Measurements from ENCODE around the gene CALR3. TPM values are rescaled to one million over a fixed set of nuclear protein-coding genes. Genes with fewer than 3 reads are reported as not detected.
"Not testable (repeated sequence)": the region's sequence is repeated elsewhere in the genome, so short reads cannot be mapped to it uniquely, and the experiment has no call there.

CALR3 gene
- total and polyA plus RNA-seq, 10 of the 15 experiments (the other 5 are each of a cell fraction or from before 2014, with no cell fraction given), result 0.05 to 0.45 (median 0.12) TPM; not detected in 2

DNA sequence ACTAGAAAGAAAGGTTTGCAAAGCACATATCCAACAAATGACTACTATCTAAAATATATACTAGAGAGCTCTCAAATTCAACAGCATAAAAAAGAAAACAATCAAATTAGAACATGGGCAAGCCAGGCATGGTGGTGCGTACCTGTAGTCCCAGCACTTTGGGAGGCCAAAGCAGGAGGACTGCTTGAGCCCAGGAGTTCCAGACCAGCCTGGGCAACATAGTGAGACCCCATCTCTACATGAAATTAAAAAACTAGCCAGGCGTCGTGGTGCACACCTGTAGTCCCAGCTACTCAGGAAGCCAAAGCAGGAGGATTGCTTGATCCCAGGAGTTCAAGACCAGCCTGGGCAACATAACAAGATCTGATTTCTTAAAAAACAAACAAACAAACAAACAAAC is 47.1 kb downstream of the CALR3 start:
- FAIRE-seq, result not testable (repeated sequence)
- peak overlapping the region; percentile 99 for H3K27ac ChIP-seq (ENCODE audit: control insufficient read depth, insufficient read depth)

DNA sequence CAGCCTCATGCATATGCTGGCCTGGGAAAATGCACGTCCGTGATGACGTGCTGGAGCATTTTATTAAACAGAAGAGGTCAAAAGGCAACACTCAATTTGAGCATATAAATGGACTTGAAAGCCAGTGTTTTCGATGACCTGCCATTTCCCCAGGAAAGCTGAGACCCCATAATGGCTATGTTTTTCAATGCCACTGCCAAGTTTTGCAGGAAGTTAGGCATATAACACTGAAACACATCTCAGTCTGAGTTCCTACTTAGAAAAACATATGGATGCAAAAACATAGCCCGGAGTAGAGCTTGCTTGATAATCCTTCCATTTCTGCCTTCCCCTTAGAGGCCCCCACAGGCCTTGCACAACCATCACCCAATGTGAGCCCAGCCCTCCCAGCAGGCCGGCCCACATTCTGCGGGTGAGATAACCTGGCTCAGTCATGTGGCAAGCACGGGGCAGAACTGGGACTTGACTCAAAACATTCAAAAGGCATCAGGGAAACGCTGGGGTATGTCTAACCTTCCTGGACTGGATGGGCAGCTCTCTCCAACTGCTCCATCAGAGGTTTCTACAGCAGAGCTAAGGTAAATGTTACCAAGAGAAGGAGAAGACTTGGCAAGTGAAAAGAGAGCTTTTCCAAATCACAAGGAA is 49.1 kb downstream of the CALR3 start:
- CTCF ChIA-PET, result interaction anchor here (0.7 to 1.3 kb wide), 4 partner anchors 9 to 70 kb away, joined by 3 to 5 read pairs (median 4); no protein-coding TSS in a partner anchor
- intact Hi-C loops (cut with micrococcal nuclease; ENCODE audit: unreplicated experiment), result loop anchor here (5.0 to 10.0 kb wide), 3 partner anchors 98 to 370 kb away; partner anchors contain the start of genes CHERP, RAB8A and TPM4
- H2AFZ ChIP-seq (ENCODE audit: control insufficient read depth, low read depth, low read length), result no peak overlapping the region
- TF ChIP-seq RAD21 (IDR thresholded peaks at IDR 0.05; ENCODE audit: insufficient read depth, low read depth, low read length) (no peak), RAD51 (IDR thresholded peaks at IDR 0.05) (peak; percentile 88), POLR2AphosphoS2 (IDR thresholded peaks at IDR 0.05; ENCODE audit: low read depth, low read length) (0 out of 2 replicates have a peak, but pooled peaks have one; percentile 46), CHD4 (IDR thresholded peaks at IDR 0.05) (no peak), TCF7 (IDR thresholded peaks at IDR 0.05; ENCODE audit: borderline replicate concordance) (no peak), NFXL1 (IDR thresholded peaks at IDR 0.05; ENCODE audit: borderline replicate concordance) (no peak), E2F8 (IDR thresholded peaks at IDR 0.05; ENCODE audit: low read depth, partially characterized antibody) (no peak), MEF2A (IDR thresholded peaks at IDR 0.05; ENCODE audit: insufficient read depth, low read depth, low read length) (no peak), POLR2AphosphoS5 (IDR thresholded peaks at IDR 0.05; ENCODE audit: low read length) (peak; percentile 69), GABPA (IDR thresholded peaks at IDR 0.05; ENCODE audit: low read depth) (no peak), SIN3A (IDR thresholded peaks at IDR 0.05; ENCODE audit: low read depth, low read length) (no peak), YBX1 (IDR thresholded peaks at IDR 0.05) (no peak)

More for the DNA sequence above, 47.1 kb downstream of the CALR3 start:
- ChIA-PET RAD21 (ENCODE audit: unreplicated experiment) (interaction anchor here (2.2 kb wide), 1 partner anchor 22 kb away, joined by 4 read pairs; no protein-coding TSS in a partner anchor), POLR2A (interaction anchor here (1.1 to 2.4 kb wide), 4 partner anchors 9 to 138 kb away, joined by 3 to 8 read pairs (median 4); no protein-coding TSS in a partner anchor), SMC1A (ENCODE audit: uncharacterized antibody, unreplicated experiment) (interaction anchor here (0.8 to 1.8 kb wide), 5 partner anchors 13 to 307 kb away, joined by 3 to 8 read pairs (median 5); no protein-coding TSS in a partner anchor), CTCF (interaction anchor here (0.6 to 1.3 kb wide), 3 partner anchors 20 to 175 kb away, joined by 3 read pairs; no protein-coding TSS in a partner anchor)
- H3K27me3 ChIP-seq (replicated peaks in 1 of 2; ENCODE audit: control insufficient read depth in 2 of 2, insufficient read depth in 2 of 2, low read length in 1 of 2); H3K36me3 ChIP-seq (ENCODE audit: control insufficient read depth in 2 of 2, insufficient read depth in 2 of 2, low read length in 1 of 2); in situ Hi-C loops (cut with MboI); ATAC-seq; H3K9me3 ChIP-seq (replicated peaks; ENCODE audit: control insufficient read depth, insufficient read depth, low read length); H2AFZ ChIP-seq (ENCODE audit: control insufficient read depth, low read depth, low read length); H4K20me1 ChIP-seq (ENCODE audit: control insufficient read depth, insufficient read depth); DNase-seq (ENCODE audit: low read depth, low spot score): not testable (repeated sequence)
- H3K9ac ChIP-seq (ENCODE audit: control insufficient read depth, insufficient read depth, low read length), result peak overlapping the region; percentile 39
- H3K79me2 ChIP-seq (ENCODE audit: control insufficient read depth, insufficient read depth, low read length), result peaks cover 73% of the 10 kb centered on the region
- peak overlapping the region; percentile 18; the same call in 1 of the 2 replicates for H3K4me3 ChIP-seq
- TF ChIP-seq NBN (IDR thresholded peaks at IDR 0.05), result 0 out of 2 replicates have a peak, but pooled peaks have one; percentile 4
- BruUV-seq (replicated peaks), result TSS peak; percentile 48
- WGBS (ENCODE audit: insufficient coverage, insufficient replicate concordance, low lambda C conversion rate, missing lambda C conversion rate), result 46% methylated on average over 3 of the region's 3 CpGs
- peaks cover 72% of the 10 kb centered on the region for H3K4me1 ChIP-seq (ENCODE audit: control insufficient read depth, insufficient read depth, low read length)
- peak overlapping the region; percentile 65 for H3K4me2 ChIP-seq (ENCODE audit: control insufficient read depth, insufficient read depth)
- intact Hi-C loops (cut with micrococcal nuclease; ENCODE audit: unreplicated experiment), result loop anchor here (5.0 to 10.0 kb wide), 3 partner anchors 96 to 372 kb away; partner anchors contain the start of genes CHERP, RAB8A and TPM4

More for the DNA sequence above, 49.1 kb downstream of the CALR3 start:
- peak overlapping the region; percentile 79 for H3K4me2 ChIP-seq (ENCODE audit: control insufficient read depth, insufficient read depth)
- H3K27ac ChIP-seq (ENCODE audit: control insufficient read depth, insufficient read depth), result peak overlapping the region; percentile 99
- DNase-seq (ENCODE audit: low read depth, low spot score) (peak; percentile 70), ATAC-seq (peak; percentile 71), FAIRE-seq (peak; percentile 31)
- BruUV-seq (replicated peaks), result no TSS peak
- peak overlapping the region; percentile 12; the same call in 1 of the 2 replicates for H3K4me3 ChIP-seq
- ChIA-PET RAD21 (ENCODE audit: unreplicated experiment) (interaction anchor here (1.0 to 1.8 kb wide), 4 partner anchors 10 to 80 kb away, joined by 3 to 7 read pairs (median 4); partner anchors contain the start of gene EPS15L1), SMC1A (ENCODE audit: uncharacterized antibody, unreplicated experiment) (interaction anchor here (1.8 to 2.2 kb wide), 2 partner anchors 24 to 138 kb away, joined by 5 to 7 read pairs; no protein-coding TSS in a partner anchor), POLR2A (interaction anchor here (1.0 to 2.4 kb wide), 3 partner anchors 11 to 137 kb away, joined by 3 to 9 read pairs (median 8); no protein-coding TSS in a partner anchor)
- in situ Hi-C loops (cut with MboI), result no loop called here
- no peaks in the 10 kb centered on the region for H3K27me3 ChIP-seq (replicated peaks in 1 of 2; ENCODE audit: control insufficient read depth in 2 of 2, insufficient read depth in 2 of 2, low read length in 1 of 2)
- peaks cover 86% of the 10 kb centered on the region for H3K4me1 ChIP-seq (ENCODE audit: control insufficient read depth, insufficient read depth, low read length)
- peaks cover 77% of the 10 kb centered on the region for H3K79me2 ChIP-seq (ENCODE audit: control insufficient read depth, insufficient read depth, low read length)
- H3K9me3 ChIP-seq (replicated peaks; ENCODE audit: control insufficient read depth, insufficient read depth, low read length), result no peaks in the 10 kb centered on the region
- peaks cover 0 to 3% of the 10 kb centered on the region in 2 experiments; a peak in 2 of 4 replicates for H3K36me3 ChIP-seq (ENCODE audit: control insufficient read depth in 2 of 2, insufficient read depth in 2 of 2, low read length in 1 of 2)
- no peaks in the 10 kb centered on the region for H4K20me1 ChIP-seq (ENCODE audit: control insufficient read depth, insufficient read depth)
- 15% methylated on average over 9 of the region's 9 CpGs for WGBS (ENCODE audit: insufficient coverage, insufficient replicate concordance, low lambda C conversion rate, missing lambda C conversion rate)
- H3K9ac ChIP-seq (ENCODE audit: control insufficient read depth, insufficient read depth, low read length), result peak overlapping the region; percentile 74

Data from GM12878 (cell line).